WTC11 (cell line): ENCODE data around the gene TTLL10. TPM values are rescaled to one million over a fixed set of nuclear protein-coding genes. Genes with fewer than 3 reads are reported as not detected.

ENCODE experiments used
- ATAC-seq: fragments of 200-7000 bp; cut with Tn5 transposase; 2 replicates; pipeline ENCODE4 v1.10.0; 2021; ENCODE audit warnings: mild to moderate bottlenecking, moderate library complexity
- CTCF ChIA-PET: fragments of 300-600 bp; sonication (Branson Sonifier 250); formaldehyde crosslinking; loops from one replicate; lab custom pipeline; 2021; ENCODE audit warnings: antibody characterized with exemption; lab: Charles Lee
- POLR2A ChIA-PET: fragments of 350-600 bp; sonication (Branson Sonifier 250); formaldehyde crosslinking; loops from one replicate; lab custom pipeline; 2021; ENCODE audit warnings: antibody characterized with exemption; lab: Charles Lee
- DNase-seq: peaks from one replicate; pipeline ENCODE4 v3.0.0; 2021; ENCODE audit warnings: low spot score
- H3K27ac Mint-ChIP-seq: 2 replicates; pipeline ENCODE4 v1.8.0; 2021; ENCODE audit warnings: mixed read lengths
- H3K27me3 Mint-ChIP-seq: 2 replicates; pipeline ENCODE4 v1.8.0; 2021; ENCODE audit warnings: low read depth, mild to moderate bottlenecking, moderate library complexity, mixed read lengths
- H3K36me3 Mint-ChIP-seq: 2 replicates; pipeline ENCODE4 v1.8.0; 2021; ENCODE audit warnings: mixed read lengths
- H3K4me1 Mint-ChIP-seq: 2 replicates; pipeline ENCODE4 v1.8.0; 2022; ENCODE audit warnings: mixed read lengths
- H3K4me3 Mint-ChIP-seq: 2 replicates; pipeline ENCODE4 v1.8.0; 2021; ENCODE audit warnings: mild to moderate bottlenecking, moderate library complexity, mixed read lengths
- H3K9me3 Mint-ChIP-seq: 2 replicates; pipeline ENCODE4 v1.8.0; 2021; ENCODE audit warnings: mixed read lengths
- ELF4 ChIP-seq: sonication (generic); formaldehyde crosslinking; IDR thresholded peaks from 2 replicates; pipeline ENCODE4 v1.8.1; 2022; ENCODE audit warnings: low read depth, mild to moderate bottlenecking, moderate library complexity, missing genetic modification reagents
- GRHL2 ChIP-seq: fragments of 250-450 bp; sonication (Bioruptor Pico); IDR thresholded peaks from 2 replicates; pipeline ENCODE4 v1.8.0; 2022; ENCODE audit warnings: mild to moderate bottlenecking, moderate library complexity; ENCODE audit not compliant: insufficient replicate concordance, severe bottlenecking
- HMGA2 ChIP-seq: fragments of 250-450 bp; sonication (Bioruptor Pico); IDR thresholded peaks from 2 replicates; pipeline ENCODE4 v1.4.0; 2021; ENCODE audit warnings: mild to moderate bottlenecking, moderate library complexity
- NFE2L1 ChIP-seq: sonication (generic); formaldehyde crosslinking; IDR thresholded peaks from 2 replicates; pipeline ENCODE4 v1.8.1; 2023; ENCODE audit warnings: missing genetic modification reagents
- TEAD1 ChIP-seq: sonication (generic); formaldehyde crosslinking; IDR thresholded peaks from 2 replicates; pipeline ENCODE4 v1.8.0; 2022; ENCODE audit warnings: mild to moderate bottlenecking, missing genetic modification reagents
- ZBTB21 ChIP-seq: sonication (generic); formaldehyde crosslinking; IDR thresholded peaks from 2 replicates; pipeline ENCODE4 v1.8.1; 2023; ENCODE audit warnings: mild to moderate bottlenecking, missing genetic modification reagents, borderline replicate concordance
- ZNF232 ChIP-seq: sonication (generic); formaldehyde crosslinking; IDR thresholded peaks from 2 replicates; pipeline ENCODE4 v1.8.0; 2022; ENCODE audit warnings: mild to moderate bottlenecking, missing genetic modification reagents
- ZNF317 ChIP-seq: sonication (generic); formaldehyde crosslinking; IDR thresholded peaks from 2 replicates; pipeline ENCODE4 v1.8.1; 2023; ENCODE audit warnings: low read depth, mild to moderate bottlenecking, moderate library complexity, missing genetic modification reagents, borderline replicate concordance
- ZNF423 ChIP-seq: fragments of 250-450 bp; sonication (Bioruptor Pico); IDR thresholded peaks from 2 replicates; pipeline ENCODE4 v2.1.2; 2022; ENCODE audit warnings: mild to moderate bottlenecking, moderate library complexity
- ZNF671 ChIP-seq: fragments of 250-450 bp; sonication (Bioruptor Pico); IDR thresholded peaks from 2 replicates; pipeline ENCODE4 v1.8.0; 2021; ENCODE audit warnings: mild to moderate bottlenecking
- total RNA-seq: library from RNA; stranded (reverse); gene quantifications from 3 replicates; pipeline ENCODE4 v1.2.3, GENCODE V29; 2021
- TF ChIP-seq, protein P1 (sequence below): fragments of 250-450 bp; sonication (Bioruptor Pico); conservative IDR thresholded peaks from 2 replicates; pipeline ENCODE4 v1.9.0; 2021; ENCODE audit warnings: mild to moderate bottlenecking
- TF ChIP-seq, protein P2 (sequence below): fragments of 250-450 bp; sonication (Bioruptor Pico); IDR thresholded peaks from 2 replicates; pipeline ENCODE4 v1.9.0; 2021; ENCODE audit warnings: moderate library complexity, mild to moderate bottlenecking, inconsistent platforms, borderline replicate concordance
- TF ChIP-seq, protein P3 (sequence below): sonication (generic); formaldehyde crosslinking; IDR thresholded peaks from 2 replicates; pipeline ENCODE4 v1.8.0; 2023; ENCODE audit warnings: mild to moderate bottlenecking, missing genetic modification reagents
- TF ChIP-seq, protein P4 (sequence below): sonication (generic); formaldehyde crosslinking; IDR thresholded peaks from 2 replicates; pipeline ENCODE4 v1.8.1; 2023; ENCODE audit warnings: mild to moderate bottlenecking, missing genetic modification reagents
- TF ChIP-seq, protein P5 (sequence below): sonication (generic); formaldehyde crosslinking; IDR thresholded peaks from 2 replicates; pipeline ENCODE4 v1.8.0; 2022; ENCODE audit warnings: mild to moderate bottlenecking, missing genetic modification reagents
- TF ChIP-seq, protein P6 (sequence below): sonication (generic); formaldehyde crosslinking; IDR thresholded peaks from 2 replicates; pipeline ENCODE4 v1.8.0; 2022; ENCODE audit warnings: mild to moderate bottlenecking, missing genetic modification reagents
- TF ChIP-seq, protein P7 (sequence below): fragments of 250-450 bp; sonication (Bioruptor Pico); IDR thresholded peaks from 2 replicates; pipeline ENCODE4 v1.9.0; 2021; ENCODE audit warnings: mild to moderate bottlenecking

The TTLL10 gene
- total RNA-seq, 1 experiment from 2014 or later = 1.1 TPM

DNA sequence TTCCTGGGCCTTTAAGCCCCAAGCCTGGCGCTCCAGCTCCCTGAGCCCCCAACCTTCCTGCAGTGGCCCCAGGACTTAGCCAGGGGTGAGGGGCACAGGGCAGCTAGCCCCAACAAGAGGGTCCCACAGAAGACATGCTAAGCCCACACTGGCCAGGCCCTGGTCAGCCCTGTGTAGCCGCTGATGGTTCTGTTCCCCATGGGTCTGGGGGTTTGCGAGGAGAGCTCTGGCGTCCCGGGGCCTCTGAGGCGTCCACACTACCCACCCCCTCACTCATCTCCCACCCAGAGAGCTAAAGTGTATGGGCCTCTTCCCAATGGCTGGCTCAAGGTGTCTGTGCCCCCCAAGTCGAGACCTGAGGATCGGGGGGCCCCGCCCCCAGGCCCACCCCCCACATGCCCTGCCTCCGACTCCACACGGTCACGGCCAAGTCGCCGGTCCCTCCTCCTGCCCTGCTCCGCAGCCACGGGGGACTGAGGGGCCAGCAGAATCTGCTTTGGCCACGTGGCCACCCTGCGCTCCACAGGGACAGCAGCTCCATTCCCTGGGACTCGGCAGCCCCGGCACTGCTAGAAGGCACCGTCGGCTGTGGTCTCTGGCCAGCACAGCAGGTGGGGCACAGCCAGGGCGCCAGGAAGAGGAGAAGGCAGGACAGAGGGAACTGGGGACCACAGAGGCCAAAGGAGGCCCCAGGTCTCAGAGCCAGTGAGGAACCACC is 24.9 kb downstream of the TTLL10 start (continued):
- TF ChIP-seq, protein P1, sequence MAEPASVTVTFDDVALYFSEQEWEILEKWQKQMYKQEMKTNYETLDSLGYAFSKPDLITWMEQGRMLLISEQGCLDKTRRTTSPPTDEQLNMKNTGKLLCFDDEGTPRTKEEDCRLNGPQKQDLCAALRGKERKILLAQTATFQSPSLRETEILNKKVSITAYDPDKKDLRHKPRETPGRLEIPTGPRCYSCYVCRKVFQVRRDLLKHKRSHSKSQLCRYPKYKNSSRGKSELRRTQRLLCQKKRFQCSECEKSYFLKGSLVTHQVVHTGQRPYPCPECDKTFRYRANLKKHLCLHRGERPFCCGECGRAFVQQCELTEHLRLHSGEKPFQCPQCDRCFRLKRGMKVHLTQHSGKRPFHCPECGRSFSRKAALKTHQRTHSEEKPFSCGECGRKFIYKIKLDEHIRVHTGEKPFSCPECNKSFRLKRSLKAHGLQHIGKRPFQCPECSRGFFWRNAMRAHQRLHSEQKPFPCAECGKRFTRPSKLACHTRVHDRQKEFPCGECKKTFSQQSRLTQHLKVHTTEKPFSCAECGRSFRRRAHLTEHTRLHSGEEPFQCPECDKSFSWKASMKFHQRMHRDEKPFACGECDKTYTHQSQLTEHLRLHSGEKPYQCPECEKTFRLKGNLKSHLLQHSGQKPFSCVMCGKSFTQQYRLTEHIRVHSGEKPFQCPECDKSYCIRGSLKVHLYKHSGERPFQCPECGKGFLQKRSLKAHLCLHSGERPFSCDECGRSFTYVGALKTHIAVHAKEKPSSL (CRISPR knock-in tag) = no peak
- TF ChIP-seq, protein P2, sequence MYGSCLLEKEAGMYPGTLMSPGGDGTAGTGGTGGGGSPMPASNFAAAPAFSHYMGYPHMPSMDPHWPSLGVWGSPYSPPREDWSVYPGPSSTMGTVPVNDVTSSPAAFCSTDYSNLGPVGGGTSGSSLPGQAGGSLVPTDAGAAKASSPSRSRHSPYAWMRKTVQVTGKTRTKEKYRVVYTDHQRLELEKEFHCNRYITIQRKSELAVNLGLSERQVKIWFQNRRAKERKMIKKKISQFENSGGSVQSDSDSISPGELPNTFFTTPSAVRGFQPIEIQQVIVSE (CRISPR knock-in tag) = no peak

DNA sequence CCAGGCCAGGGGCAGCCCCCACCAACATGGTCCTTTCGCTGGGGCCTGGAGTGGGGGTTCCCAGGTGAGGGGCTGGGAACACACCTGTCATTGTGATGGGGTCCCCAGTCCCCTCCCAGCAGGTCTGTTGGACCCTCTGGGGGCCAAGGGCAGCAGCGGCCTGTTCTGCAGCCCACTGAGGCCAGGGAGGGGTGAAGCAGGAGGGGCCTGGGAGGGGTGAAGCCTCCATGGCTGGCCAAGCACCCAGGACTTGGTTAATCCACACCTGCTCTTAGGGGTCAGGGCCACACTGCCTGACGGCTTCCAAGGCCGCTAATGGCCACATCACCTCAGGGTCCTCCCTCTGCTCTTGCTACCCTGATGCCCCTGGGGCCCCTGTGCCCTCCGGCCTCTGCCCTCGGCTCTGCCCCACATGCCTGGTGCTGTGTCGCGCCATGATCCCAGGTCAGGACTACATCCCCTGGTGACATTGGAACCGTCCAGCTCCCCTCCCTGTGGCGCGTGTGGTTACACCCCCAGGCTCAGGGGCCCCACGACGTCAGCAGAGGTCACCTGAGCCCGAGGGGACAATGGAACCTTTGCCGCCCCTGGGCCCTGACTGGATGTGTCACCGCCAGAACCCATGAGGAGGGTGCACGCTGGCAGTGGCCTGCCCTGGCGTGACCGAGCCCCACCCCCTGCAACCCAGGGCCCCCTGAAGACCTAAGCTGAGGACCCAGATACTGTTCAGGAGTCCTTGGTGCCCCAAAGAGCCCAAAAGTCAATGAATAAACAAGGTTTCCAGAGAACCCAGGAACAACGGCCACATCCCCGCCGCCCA is 25.7 kb downstream of the TTLL10 start:
- DNase-seq (no peak), ATAC-seq (no peak)
- CTCF ChIA-PET = interaction anchor here (1.1 to 1.3 kb wide), 2 partner anchors 77 to 166 kb away, joined by 4 read pairs; no protein-coding TSS in a partner anchor
- Mint-ChIP-seq H3K27me3 (peaks cover 16% of the 10 kb centered on the region), H3K36me3 (peaks cover 9% of the 10 kb centered on the region), H3K27ac (no peak overlapping the region), H3K4me1 (peaks cover 3% of the 10 kb centered on the region; the same call in 1 of the 2 replicates), H3K9me3 (peaks cover 10% of the 10 kb centered on the region), H3K4me3 (no peak overlapping the region)
- TF ChIP-seq GRHL2 = no peak
- no peak for TF ChIP-seq ELF4 (CRISPR knock-in tag)
- TF ChIP-seq, protein P3, sequence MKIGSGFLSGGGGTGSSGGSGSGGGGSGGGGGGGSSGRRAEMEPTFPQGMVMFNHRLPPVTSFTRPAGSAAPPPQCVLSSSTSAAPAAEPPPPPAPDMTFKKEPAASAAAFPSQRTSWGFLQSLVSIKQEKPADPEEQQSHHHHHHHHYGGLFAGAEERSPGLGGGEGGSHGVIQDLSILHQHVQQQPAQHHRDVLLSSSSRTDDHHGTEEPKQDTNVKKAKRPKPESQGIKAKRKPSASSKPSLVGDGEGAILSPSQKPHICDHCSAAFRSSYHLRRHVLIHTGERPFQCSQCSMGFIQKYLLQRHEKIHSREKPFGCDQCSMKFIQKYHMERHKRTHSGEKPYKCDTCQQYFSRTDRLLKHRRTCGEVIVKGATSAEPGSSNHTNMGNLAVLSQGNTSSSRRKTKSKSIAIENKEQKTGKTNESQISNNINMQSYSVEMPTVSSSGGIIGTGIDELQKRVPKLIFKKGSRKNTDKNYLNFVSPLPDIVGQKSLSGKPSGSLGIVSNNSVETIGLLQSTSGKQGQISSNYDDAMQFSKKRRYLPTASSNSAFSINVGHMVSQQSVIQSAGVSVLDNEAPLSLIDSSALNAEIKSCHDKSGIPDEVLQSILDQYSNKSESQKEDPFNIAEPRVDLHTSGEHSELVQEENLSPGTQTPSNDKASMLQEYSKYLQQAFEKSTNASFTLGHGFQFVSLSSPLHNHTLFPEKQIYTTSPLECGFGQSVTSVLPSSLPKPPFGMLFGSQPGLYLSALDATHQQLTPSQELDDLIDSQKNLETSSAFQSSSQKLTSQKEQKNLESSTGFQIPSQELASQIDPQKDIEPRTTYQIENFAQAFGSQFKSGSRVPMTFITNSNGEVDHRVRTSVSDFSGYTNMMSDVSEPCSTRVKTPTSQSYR (CRISPR knock-in tag) = no peak
- TF ChIP-seq NFE2L1 = no peak
- TF ChIP-seq, protein P4, sequence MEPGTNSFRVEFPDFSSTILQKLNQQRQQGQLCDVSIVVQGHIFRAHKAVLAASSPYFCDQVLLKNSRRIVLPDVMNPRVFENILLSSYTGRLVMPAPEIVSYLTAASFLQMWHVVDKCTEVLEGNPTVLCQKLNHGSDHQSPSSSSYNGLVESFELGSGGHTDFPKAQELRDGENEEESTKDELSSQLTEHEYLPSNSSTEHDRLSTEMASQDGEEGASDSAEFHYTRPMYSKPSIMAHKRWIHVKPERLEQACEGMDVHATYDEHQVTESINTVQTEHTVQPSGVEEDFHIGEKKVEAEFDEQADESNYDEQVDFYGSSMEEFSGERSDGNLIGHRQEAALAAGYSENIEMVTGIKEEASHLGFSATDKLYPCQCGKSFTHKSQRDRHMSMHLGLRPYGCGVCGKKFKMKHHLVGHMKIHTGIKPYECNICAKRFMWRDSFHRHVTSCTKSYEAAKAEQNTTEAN (CRISPR knock-in tag) = no peak
- TF ChIP-seq, protein P5, sequence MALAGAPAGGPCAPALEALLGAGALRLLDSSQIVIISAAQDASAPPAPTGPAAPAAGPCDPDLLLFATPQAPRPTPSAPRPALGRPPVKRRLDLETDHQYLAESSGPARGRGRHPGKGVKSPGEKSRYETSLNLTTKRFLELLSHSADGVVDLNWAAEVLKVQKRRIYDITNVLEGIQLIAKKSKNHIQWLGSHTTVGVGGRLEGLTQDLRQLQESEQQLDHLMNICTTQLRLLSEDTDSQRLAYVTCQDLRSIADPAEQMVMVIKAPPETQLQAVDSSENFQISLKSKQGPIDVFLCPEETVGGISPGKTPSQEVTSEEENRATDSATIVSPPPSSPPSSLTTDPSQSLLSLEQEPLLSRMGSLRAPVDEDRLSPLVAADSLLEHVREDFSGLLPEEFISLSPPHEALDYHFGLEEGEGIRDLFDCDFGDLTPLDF (CRISPR knock-in tag) = no peak
- TF ChIP-seq ZNF423 (CRISPR knock-in tag) = no peak
- no peak for TF ChIP-seq ZNF317
- TF ChIP-seq ZNF232 (CRISPR knock-in tag) = no peak
- TF ChIP-seq, protein P6, sequence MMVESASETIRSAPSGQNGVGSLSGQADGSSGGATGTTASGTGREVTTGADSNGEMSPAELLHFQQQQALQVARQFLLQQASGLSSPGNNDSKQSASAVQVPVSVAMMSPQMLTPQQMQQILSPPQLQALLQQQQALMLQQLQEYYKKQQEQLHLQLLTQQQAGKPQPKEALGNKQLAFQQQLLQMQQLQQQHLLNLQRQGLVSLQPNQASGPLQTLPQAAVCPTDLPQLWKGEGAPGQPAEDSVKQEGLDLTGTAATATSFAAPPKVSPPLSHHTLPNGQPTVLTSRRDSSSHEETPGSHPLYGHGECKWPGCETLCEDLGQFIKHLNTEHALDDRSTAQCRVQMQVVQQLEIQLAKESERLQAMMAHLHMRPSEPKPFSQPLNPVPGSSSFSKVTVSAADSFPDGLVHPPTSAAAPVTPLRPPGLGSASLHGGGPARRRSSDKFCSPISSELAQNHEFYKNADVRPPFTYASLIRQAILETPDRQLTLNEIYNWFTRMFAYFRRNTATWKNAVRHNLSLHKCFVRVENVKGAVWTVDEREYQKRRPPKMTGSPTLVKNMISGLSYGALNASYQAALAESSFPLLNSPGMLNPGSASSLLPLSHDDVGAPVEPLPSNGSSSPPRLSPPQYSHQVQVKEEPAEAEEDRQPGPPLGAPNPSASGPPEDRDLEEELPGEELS (CRISPR knock-in tag) = no peak
- TF ChIP-seq HMGA2 (CRISPR knock-in tag) = no peak
- TF ChIP-seq, protein P7, sequence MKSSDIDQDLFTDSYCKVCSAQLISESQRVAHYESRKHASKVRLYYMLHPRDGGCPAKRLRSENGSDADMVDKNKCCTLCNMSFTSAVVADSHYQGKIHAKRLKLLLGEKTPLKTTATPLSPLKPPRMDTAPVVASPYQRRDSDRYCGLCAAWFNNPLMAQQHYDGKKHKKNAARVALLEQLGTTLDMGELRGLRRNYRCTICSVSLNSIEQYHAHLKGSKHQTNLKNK (CRISPR knock-in tag) = no peak
- no peak for TF ChIP-seq TEAD1
- no peak for TF ChIP-seq ZBTB21 (CRISPR knock-in tag)
- no peak for TF ChIP-seq ZNF671
- POLR2A ChIA-PET = interaction anchor here (0.6 kb wide), 1 partner anchor 25 kb away, joined by 3 read pairs; no protein-coding TSS in a partner anchor
